ENCODE results near the gene SLX9. TPM values are rescaled to one million over a fixed set of nuclear protein-coding genes. Genes with fewer than 3 reads are reported as not detected.

The SLX9 gene
- polyA plus RNA-seq, 1 donor from 2014 or later = 15.4 TPM

DNA sequence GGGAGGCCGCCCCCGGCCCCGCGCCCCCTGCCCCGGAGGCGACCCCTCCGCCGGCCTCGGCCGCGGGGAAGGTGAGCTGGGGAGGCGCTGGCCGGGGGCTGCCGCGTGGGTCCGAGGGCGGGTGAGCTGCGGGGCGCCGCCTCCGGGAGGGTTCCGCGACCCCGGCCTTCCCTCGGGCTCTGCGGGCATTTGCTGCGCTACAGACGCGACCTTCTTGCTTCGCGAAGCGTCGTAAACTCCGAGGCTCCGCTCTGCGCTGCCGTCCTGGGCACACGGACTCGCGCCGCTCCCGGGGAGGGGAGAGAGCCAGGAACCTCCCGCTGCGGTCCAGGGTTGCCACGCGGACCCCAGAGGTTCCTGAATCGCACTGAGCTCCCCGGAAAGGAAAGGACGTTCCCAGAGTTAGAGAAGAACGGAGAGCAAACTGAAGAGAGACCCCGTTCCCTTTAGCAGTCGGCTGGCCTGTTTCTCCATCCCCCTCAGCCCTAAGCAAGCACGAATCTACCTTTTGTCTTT is 345 bp downstream of the SLX9 start:
- Histone ChIP-seq H3K4me3 (ENCODE audit: low read length) (peak overlapping the region; percentile 94), H3K27ac (ENCODE audit: low read length) (peak overlapping the region; percentile 39), H3K27me3 (ENCODE audit: insufficient read depth, low read depth, low read length) (no peaks in the 10 kb centered on the region), H3K36me3 (ENCODE audit: insufficient read depth, low read length) (no peaks in the 10 kb centered on the region), H3K9me3 (ENCODE audit: low read length) (no peaks in the 10 kb centered on the region), H3K79me2 (replicated peaks; ENCODE audit: insufficient read depth, low read length) (peaks cover 19% of the 10 kb centered on the region), H3K4me2 (ENCODE audit: low read length) (peak overlapping the region; percentile 88), H3F3A (ENCODE audit: insufficient read depth, low read length, poor library complexity, severe bottlenecking) (no peaks in the 10 kb centered on the region), H3K9ac (ENCODE audit: low read length) (peak overlapping the region; percentile 79), H4K20me1 (ENCODE audit: insufficient read depth) (no peaks in the 10 kb centered on the region), H2AFZ (ENCODE audit: low read depth, low read length) (no peak overlapping the region), H3K9me2 (ENCODE audit: insufficient read depth, low read length) (no peaks in the 10 kb centered on the region)
- TF ChIP-seq EP300 (conservative IDR thresholded peaks at IDR 0.05; ENCODE audit: poor library complexity, severe bottlenecking) = no peak
- peak; percentile 65 for TF ChIP-seq MXI1 (conservative IDR thresholded peaks at IDR 0.05; ENCODE audit: poor library complexity, severe bottlenecking)

DNA sequence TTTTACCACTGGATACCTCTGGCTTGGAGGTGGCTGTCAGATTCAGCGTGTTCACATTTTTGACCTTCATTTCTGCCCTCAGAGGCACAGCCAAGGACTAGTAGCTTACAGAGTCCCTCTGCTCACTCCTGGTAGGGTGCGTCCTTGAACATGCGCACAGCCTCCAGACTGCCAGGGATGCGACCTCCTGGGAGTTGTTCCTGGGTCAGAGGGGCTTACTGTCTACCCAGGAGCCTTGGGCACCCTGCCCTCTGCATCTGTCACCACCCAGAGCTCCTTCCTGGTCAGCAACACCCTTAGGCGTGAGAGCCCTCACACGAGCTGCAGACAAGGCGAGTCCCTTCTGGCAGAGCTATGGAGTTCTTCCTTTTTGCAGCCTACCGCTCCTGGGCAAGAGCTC is 1.7 kb downstream of the SLX9 start:
- Histone ChIP-seq H3K4me2 (ENCODE audit: low read length) (peak overlapping the region; percentile 88), H3K79me2 (replicated peaks; ENCODE audit: insufficient read depth, low read length) (peaks cover 19% of the 10 kb centered on the region), H4K20me1 (ENCODE audit: insufficient read depth) (no peaks in the 10 kb centered on the region), H3K27ac (ENCODE audit: low read length) (no peak overlapping the region), H3K9me3 (ENCODE audit: low read length) (no peaks in the 10 kb centered on the region), H3K9ac (ENCODE audit: low read length) (peak overlapping the region; percentile 79), H2AFZ (ENCODE audit: low read depth, low read length) (no peak overlapping the region), H3K9me2 (ENCODE audit: insufficient read depth, low read length) (no peaks in the 10 kb centered on the region), H3K4me3 (ENCODE audit: low read length) (peak overlapping the region; percentile 94), H3K36me3 (ENCODE audit: insufficient read depth, low read length) (no peaks in the 10 kb centered on the region), H3F3A (ENCODE audit: insufficient read depth, low read length, poor library complexity, severe bottlenecking) (no peaks in the 10 kb centered on the region), H3K27me3 (ENCODE audit: insufficient read depth, low read depth, low read length) (no peaks in the 10 kb centered on the region)
- no peak for TF ChIP-seq EP300 (conservative IDR thresholded peaks at IDR 0.05; ENCODE audit: poor library complexity, severe bottlenecking)
- no peak for TF ChIP-seq TAF1 (IDR thresholded peaks at IDR 0.05; ENCODE audit: low read depth)
- no peak for TF ChIP-seq EZH2 (IDR thresholded peaks at IDR 0.05; ENCODE audit: borderline replicate concordance, insufficient read depth, low read length, poor library complexity, severe bottlenecking)
- TF ChIP-seq POLR2AphosphoS5 (IDR thresholded peaks at IDR 0.05) = no peak
- TF ChIP-seq SMC3 (conservative IDR thresholded peaks at IDR 0.05; ENCODE audit: poor library complexity) = no peak
- TF ChIP-seq, protein P1, sequence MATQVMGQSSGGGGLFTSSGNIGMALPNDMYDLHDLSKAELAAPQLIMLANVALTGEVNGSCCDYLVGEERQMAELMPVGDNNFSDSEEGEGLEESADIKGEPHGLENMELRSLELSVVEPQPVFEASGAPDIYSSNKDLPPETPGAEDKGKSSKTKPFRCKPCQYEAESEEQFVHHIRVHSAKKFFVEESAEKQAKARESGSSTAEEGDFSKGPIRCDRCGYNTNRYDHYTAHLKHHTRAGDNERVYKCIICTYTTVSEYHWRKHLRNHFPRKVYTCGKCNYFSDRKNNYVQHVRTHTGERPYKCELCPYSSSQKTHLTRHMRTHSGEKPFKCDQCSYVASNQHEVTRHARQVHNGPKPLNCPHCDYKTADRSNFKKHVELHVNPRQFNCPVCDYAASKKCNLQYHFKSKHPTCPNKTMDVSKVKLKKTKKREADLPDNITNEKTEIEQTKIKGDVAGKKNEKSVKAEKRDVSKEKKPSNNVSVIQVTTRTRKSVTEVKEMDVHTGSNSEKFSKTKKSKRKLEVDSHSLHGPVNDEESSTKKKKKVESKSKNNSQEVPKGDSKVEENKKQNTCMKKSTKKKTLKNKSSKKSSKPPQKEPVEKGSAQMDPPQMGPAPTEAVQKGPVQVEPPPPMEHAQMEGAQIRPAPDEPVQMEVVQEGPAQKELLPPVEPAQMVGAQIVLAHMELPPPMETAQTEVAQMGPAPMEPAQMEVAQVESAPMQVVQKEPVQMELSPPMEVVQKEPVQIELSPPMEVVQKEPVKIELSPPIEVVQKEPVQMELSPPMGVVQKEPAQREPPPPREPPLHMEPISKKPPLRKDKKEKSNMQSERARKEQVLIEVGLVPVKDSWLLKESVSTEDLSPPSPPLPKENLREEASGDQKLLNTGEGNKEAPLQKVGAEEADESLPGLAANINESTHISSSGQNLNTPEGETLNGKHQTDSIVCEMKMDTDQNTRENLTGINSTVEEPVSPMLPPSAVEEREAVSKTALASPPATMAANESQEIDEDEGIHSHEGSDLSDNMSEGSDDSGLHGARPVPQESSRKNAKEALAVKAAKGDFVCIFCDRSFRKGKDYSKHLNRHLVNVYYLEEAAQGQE (IDR thresholded peaks at IDR 0.05; ENCODE audit: borderline replicate concordance) = no peak
- TF ChIP-seq, protein P2, sequence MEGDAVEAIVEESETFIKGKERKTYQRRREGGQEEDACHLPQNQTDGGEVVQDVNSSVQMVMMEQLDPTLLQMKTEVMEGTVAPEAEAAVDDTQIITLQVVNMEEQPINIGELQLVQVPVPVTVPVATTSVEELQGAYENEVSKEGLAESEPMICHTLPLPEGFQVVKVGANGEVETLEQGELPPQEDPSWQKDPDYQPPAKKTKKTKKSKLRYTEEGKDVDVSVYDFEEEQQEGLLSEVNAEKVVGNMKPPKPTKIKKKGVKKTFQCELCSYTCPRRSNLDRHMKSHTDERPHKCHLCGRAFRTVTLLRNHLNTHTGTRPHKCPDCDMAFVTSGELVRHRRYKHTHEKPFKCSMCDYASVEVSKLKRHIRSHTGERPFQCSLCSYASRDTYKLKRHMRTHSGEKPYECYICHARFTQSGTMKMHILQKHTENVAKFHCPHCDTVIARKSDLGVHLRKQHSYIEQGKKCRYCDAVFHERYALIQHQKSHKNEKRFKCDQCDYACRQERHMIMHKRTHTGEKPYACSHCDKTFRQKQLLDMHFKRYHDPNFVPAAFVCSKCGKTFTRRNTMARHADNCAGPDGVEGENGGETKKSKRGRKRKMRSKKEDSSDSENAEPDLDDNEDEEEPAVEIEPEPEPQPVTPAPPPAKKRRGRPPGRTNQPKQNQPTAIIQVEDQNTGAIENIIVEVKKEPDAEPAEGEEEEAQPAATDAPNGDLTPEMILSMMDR (IDR thresholded peaks at IDR 0.05; ENCODE audit: poor library complexity, severe bottlenecking) = no peak
- TF ChIP-seq RAD21 (conservative IDR thresholded peaks at IDR 0.05) = no peak
- TF ChIP-seq MXI1 (conservative IDR thresholded peaks at IDR 0.05; ENCODE audit: poor library complexity, severe bottlenecking) = no peak
